Activated CD4-positive, CD25-positive, alpha-beta regulatory T cell treated with anti-CD3 and anti-CD28 coated beads, Interleukin-2, amount 50 U/mL, for 16 hours (primary cell): ENCODE measurements around the gene RAB3C.

ENCODE experiments used
- DNase-seq: peaks from one replicate; pipeline ENCODE4 v3.0.0-alpha.2; 2020; ENCODE audit warnings: low read depth, low spot score

RAB3C gene

GRCh38 chr5:58771796-58772195 is 188.9 kb downstream of the RAB3C start:
- no peak for DNase-seq

GRCh38 chr5:58773744-58774441 is 191.0 kb downstream of the RAB3C start:
- no peak for DNase-seq

- DNase-seq = no peak
These were observed 192.1 kb downstream of the RAB3C start for GRCh38 chr5:58774937-58775336.

GRCh38 chr5:58775701-58776262 is 192.9 kb downstream of the RAB3C start:
- no peak for DNase-seq

- DNase-seq = no peak
These were observed 193.7 kb downstream of the RAB3C start for GRCh38 chr5:58776559-58776958.

GRCh38 chr5:58778888-58779287 is 196.0 kb downstream of the RAB3C start:
- no peak for DNase-seq

- DNase-seq = no peak
These were observed 203.2 kb downstream of the RAB3C start for GRCh38 chr5:58786035-58786434.

GRCh38 chr5:58786711-58787303 is 203.9 kb downstream of the RAB3C start:
- DNase-seq = no peak

GRCh38 chr5:58787987-58788386 is 205.1 kb downstream of the RAB3C start:
- no peak for DNase-seq

- no peak for DNase-seq
These were observed 211.2 kb downstream of the RAB3C start for GRCh38 chr5:58793888-58794657.

- DNase-seq = no peak
These were observed 212.0 kb downstream of the RAB3C start for GRCh38 chr5:58794875-58795274.

- no peak for DNase-seq
These were observed 212.5 kb downstream of the RAB3C start for GRCh38 chr5:58795327-58795726.

- no peak for DNase-seq
These were observed 214.1 kb downstream of the RAB3C start for GRCh38 chr5:58797021-58797420.

- DNase-seq = no peak
These were observed 217.5 kb downstream of the RAB3C start for GRCh38 chr5:58800356-58800755.

- no peak for DNase-seq
These were observed 218.1 kb downstream of the RAB3C start for GRCh38 chr5:58800861-58801540.

- no peak for DNase-seq
These were observed 220.2 kb downstream of the RAB3C start for GRCh38 chr5:58803056-58803455.

GRCh38 chr5:58804291-58804690 is 221.4 kb downstream of the RAB3C start:
- DNase-seq = no peak

- DNase-seq = no peak
These were observed 227.2 kb downstream of the RAB3C start for GRCh38 chr5:58810086-58810485.

GRCh38 chr5:58813855-58814254 is 231.0 kb downstream of the RAB3C start:
- DNase-seq = no peak

GRCh38 chr5:58816181-58816731 is 233.4 kb downstream of the RAB3C start:
- no peak for DNase-seq

GRCh38 chr5:58818465-58818864 is 235.6 kb downstream of the RAB3C start:
- no peak for DNase-seq

- DNase-seq = no peak
These were observed 242.6 kb downstream of the RAB3C start for GRCh38 chr5:58825441-58825840.
